K562 (cell line): ENCODE data around the gene GMDS. TPM values are rescaled to one million over a fixed set of nuclear protein-coding genes. Genes with fewer than 3 reads are reported as not detected.

Source experiments
- CTBP1 ChIP-seq: fragments of 450-650 bp; IDR thresholded peaks from 2 replicates; pipeline ENCODE4 v1.6.1; 2016; ENCODE audit warnings: borderline replicate concordance
- DPF2 ChIP-seq: fragments of 450-650 bp; IDR thresholded peaks from 2 replicates; pipeline ENCODE4 v1.6.1; 2016
- HLTF ChIP-seq: fragments of 450-650 bp; IDR thresholded peaks from 2 replicates; pipeline ENCODE4 v1.6.1; 2016
- JUN ChIP-seq, 2 experiments: sonication (generic) in 1 of 2; formaldehyde crosslinking in 1 of 2; IDR thresholded peaks; 2 replicates each; pipeline versions ENCODE4 v1.6.1 to v1.8.0; 2012 to 2022; ENCODE audit warnings: borderline replicate concordance in 2 of 2, mild to moderate bottlenecking in 2 of 2, improper control_type of control experiment in 1 of 2, low read depth in 1 of 2, low read length in 1 of 2, missing genetic modification reagents in 1 of 2
- KDM1A ChIP-seq, 2 experiments: fragments of 450-650 bp; IDR thresholded peaks; 2 replicates each; pipeline ENCODE4 v1.6.1; 2016; ENCODE audit warnings: mild to moderate bottlenecking in 2 of 2
- KDM5B ChIP-seq: fragments of 200-600 bp; sonication (generic); IDR thresholded peaks from 2 replicates; pipeline ENCODE4 v1.6.1; 2012; ENCODE audit warnings: low read depth, mild to moderate bottlenecking, moderate library complexity, low read length, control low read depth, inconsistent platforms; ENCODE audit not compliant: insufficient replicate concordance
- MAFG ChIP-seq: fragments of 450-650 bp; conservative IDR thresholded peaks from 2 replicates; pipeline ENCODE4 v1.6.1; 2016; ENCODE audit warnings: missing genetic modification characterization, missing compliant biosample characterization
- MLX ChIP-seq, 2 experiments: fragments of 450-650 bp in 1 of 2; sonication (generic) in 1 of 2; formaldehyde crosslinking; conservative IDR thresholded peaks; 2 replicates each; pipeline versions ENCODE4 v1.4.0 to v1.8.1; 2020 to 2022; ENCODE audit warnings: mild to moderate bottlenecking in 1 of 2, missing genetic modification reagents in 1 of 2
- NFIC ChIP-seq: fragments of 450-650 bp; IDR thresholded peaks from 2 replicates; pipeline ENCODE4 v1.6.1; 2017; ENCODE audit warnings: mild to moderate bottlenecking, inconsistent platforms
- NR1H2 ChIP-seq: sonication (generic); formaldehyde crosslinking; IDR thresholded peaks from 2 replicates; pipeline ENCODE4 v1.4.0; 2020; ENCODE audit warnings: mild to moderate bottlenecking, missing genetic modification reagents
- POLR2G ChIP-seq: fragments of 200-400 bp; formaldehyde crosslinking; IDR thresholded peaks from 2 replicates; pipeline ENCODE4 v1.6.1; 2017; ENCODE audit warnings: low read depth, mild to moderate bottlenecking, antibody characterized with exemption, low read length, moderate library complexity
- RBM17 ChIP-seq: fragments of 200-400 bp; formaldehyde crosslinking; IDR thresholded peaks from 2 replicates; pipeline ENCODE4 v1.6.1; 2017; ENCODE audit warnings: low read depth, mild to moderate bottlenecking, low read length, borderline replicate concordance
- RREB1 ChIP-seq: fragments of 250-450 bp; sonication (Bioruptor Pico); IDR thresholded peaks from 2 replicates; pipeline ENCODE4 v1.4.0; 2020
- STAT5B ChIP-seq: fragments of 250-450 bp; sonication (Bioruptor Pico); IDR thresholded peaks from 2 replicates; pipeline ENCODE4 v1.8.0; 2021; ENCODE audit warnings: mild to moderate bottlenecking, inconsistent platforms
- TEAD4 ChIP-seq, 2 experiments: sonication (generic) in 1 of 2; formaldehyde crosslinking in 1 of 2; IDR thresholded peaks; 2 replicates each; pipeline versions ENCODE4 v1.6.1 to v1.8.0; 2012 to 2022; ENCODE audit warnings: borderline replicate concordance in 1 of 2, inconsistent platforms in 1 of 2, low read length in 1 of 2, mild to moderate bottlenecking in 1 of 2, missing genetic modification reagents in 1 of 2
- ZBTB33 ChIP-seq: sonication (generic); formaldehyde crosslinking; IDR thresholded peaks from 2 replicates; pipeline ENCODE4 v1.8.1; 2023; ENCODE audit warnings: mild to moderate bottlenecking, missing genetic modification reagents
- ZBTB5 ChIP-seq: fragments of 450-650 bp; IDR thresholded peaks from 2 replicates; pipeline ENCODE4 v1.6.1; 2017; ENCODE audit warnings: antibody characterized with exemption
- polyA plus RNA-seq, 8 experiments: library from polyadenylated mRNA; depleted of rRNA in 4 of 8; stranded (reverse) in 5 of 8; unstranded in 3 of 8; fragments of >200 nt; fragmentation: Nextera tagmentation in 2 of 8; fragmentation: Illumina TruSeq in 1 of 8; extraction: Ambion mirVana in 2 of 8; extraction: Trizol in 1 of 8; gene quantifications; 2 replicates each; pipeline versions ENCODE4 v1.2.1 to v1.2.3, GENCODE V29; 2011 to 2014; ENCODE audit warnings: inconsistent platforms in 1 of 8, missing spikeins in 1 of 8
- total RNA-seq, 7 experiments: library from RNA; depleted of rRNA in 6 of 7; stranded (reverse); fragments of >200 nt in 6 of 7; fragmentation: Illumina TruSeq in 2 of 7; extraction: Trizol in 2 of 7; gene quantifications; 2 replicates each; pipeline versions ENCODE4 v1.2.1 to v1.2.3, GENCODE V29; 2011 to 2021; ENCODE audit warnings: low replicate concordance in 1 of 7

Gene GMDS
- total and polyA plus RNA-seq, 9 of the 15 experiments (the other 6 are each of a cell fraction or from before 2014, with no cell fraction given) = 0.48 to 31.8 (median 13.4) TPM

- TF ChIP-seq RREB1 (CRISPR knock-in tag) (no peak), ZBTB5 (no peak), RBM17 (no peak), STAT5B (CRISPR knock-in tag) (no peak), NR1H2 (CRISPR knock-in tag) (no peak), HLTF (no peak), DPF2 (no peak), MAFG (tag) (peak; percentile 25; the same call in 1 of the 2 replicates), CTBP1 (peak; percentile 80), ZBTB33 (CRISPR knock-in tag) (no peak), NFIC (no peak), KDM1A (IDR thresholded peaks at IDR 0.05) (peak in 1 of 2 experiments; percentile 26; a peak in 1 of 4 replicates), TEAD4 (IDR thresholded peaks at IDR 0.05; ENCODE audit: low read length) (no peak), TEAD4 (CRISPR knock-in tag; IDR thresholded peaks at IDR 0.05; ENCODE audit: borderline replicate concordance) (no peak), POLR2G (no peak), MLX (CRISPR knock-in tag; conservative IDR thresholded peaks at IDR 0.05) (no peak), KDM5B (no peak), JUN (IDR thresholded peaks at IDR 0.05; ENCODE audit: borderline replicate concordance, low read depth, low read length) (0 out of 2 replicates have a peak, but pooled peaks have one; percentile 7), JUN (CRISPR knock-in tag; IDR thresholded peaks at IDR 0.05; ENCODE audit: borderline replicate concordance) (no peak)
These were observed 86.7 kb downstream of the GMDS start (continued) for GRCh38 chr6:2158596-2159271.
